Neural progenitor cell (in vitro differentiated cells): ENCODE results near the gene CYP3A4.

ENCODE experiments used
- EZH2 ChIP-seq: fragments of 200-600 bp; sonication (generic); IDR thresholded peaks from 2 replicates; pipeline ENCODE4 v1.6.1; 2017; ENCODE audit warnings: antibody characterized with exemption, mild to moderate bottlenecking, moderate library complexity
- TF ChIP-seq, protein P1 (sequence below): fragments of 200-600 bp; sonication (generic); IDR thresholded peaks from 2 replicates; pipeline ENCODE4 v1.5.1; 2017; ENCODE audit warnings: antibody characterized with exemption, mild to moderate bottlenecking

DNA sequence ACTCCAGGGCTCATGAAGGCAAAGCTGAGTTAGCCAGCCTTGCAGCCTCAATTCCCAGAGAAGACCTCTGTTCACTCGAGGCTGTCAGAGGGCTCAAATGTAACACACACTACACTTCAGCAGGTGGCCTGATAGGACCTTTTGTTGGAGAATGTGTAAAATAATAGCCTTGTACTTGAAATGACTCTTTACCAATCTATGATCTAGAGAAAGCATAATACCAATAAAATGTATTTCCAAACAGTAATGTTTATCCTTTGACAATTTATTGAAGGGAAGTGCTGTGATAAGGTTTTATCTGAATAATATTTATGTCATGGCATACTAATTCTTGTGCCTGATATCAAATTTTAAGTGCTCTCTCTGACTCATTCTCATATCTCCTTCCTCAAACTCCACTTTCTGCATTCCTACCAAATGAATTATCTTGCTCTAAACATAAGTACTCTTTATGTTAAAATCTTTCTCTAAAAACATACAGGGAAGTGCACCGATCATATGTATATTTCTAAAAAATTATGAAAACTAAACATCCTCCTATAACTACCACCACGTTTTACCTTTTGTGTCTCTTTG lies 69.9 kb downstream of the CYP3A4 start:
- TF ChIP-seq, protein P1, sequence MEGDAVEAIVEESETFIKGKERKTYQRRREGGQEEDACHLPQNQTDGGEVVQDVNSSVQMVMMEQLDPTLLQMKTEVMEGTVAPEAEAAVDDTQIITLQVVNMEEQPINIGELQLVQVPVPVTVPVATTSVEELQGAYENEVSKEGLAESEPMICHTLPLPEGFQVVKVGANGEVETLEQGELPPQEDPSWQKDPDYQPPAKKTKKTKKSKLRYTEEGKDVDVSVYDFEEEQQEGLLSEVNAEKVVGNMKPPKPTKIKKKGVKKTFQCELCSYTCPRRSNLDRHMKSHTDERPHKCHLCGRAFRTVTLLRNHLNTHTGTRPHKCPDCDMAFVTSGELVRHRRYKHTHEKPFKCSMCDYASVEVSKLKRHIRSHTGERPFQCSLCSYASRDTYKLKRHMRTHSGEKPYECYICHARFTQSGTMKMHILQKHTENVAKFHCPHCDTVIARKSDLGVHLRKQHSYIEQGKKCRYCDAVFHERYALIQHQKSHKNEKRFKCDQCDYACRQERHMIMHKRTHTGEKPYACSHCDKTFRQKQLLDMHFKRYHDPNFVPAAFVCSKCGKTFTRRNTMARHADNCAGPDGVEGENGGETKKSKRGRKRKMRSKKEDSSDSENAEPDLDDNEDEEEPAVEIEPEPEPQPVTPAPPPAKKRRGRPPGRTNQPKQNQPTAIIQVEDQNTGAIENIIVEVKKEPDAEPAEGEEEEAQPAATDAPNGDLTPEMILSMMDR, result no peak
- TF ChIP-seq EZH2, result no peak
